Measurements from ENCODE around the gene OPCML.
"Not testable (repeated sequence)": the region's sequence is repeated elsewhere in the genome, so short reads cannot be mapped to it uniquely, and the experiment has no call there.

OPCML gene

DNA sequence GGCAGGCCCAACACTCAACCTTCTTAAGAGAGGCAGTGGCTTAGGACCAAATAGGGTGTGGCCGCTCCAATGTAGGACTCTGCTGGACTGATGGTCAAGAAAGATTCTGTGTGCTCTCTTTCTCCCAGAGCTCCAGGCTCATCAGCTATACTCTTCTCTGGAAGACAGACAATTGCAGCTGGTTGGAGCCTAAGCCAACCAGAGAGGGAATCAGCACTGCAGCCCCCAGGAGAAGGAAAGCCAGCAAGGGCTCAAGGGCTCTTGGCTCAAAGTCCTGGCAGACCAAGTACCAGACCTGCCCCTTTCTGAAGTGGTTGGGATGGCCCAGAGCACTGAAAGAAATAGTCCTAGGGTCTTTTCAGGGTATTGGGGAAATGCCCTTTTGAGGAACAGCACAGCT, 1084.5 kb downstream of the OPCML start:
- DNase-seq, result no peak

DNA sequence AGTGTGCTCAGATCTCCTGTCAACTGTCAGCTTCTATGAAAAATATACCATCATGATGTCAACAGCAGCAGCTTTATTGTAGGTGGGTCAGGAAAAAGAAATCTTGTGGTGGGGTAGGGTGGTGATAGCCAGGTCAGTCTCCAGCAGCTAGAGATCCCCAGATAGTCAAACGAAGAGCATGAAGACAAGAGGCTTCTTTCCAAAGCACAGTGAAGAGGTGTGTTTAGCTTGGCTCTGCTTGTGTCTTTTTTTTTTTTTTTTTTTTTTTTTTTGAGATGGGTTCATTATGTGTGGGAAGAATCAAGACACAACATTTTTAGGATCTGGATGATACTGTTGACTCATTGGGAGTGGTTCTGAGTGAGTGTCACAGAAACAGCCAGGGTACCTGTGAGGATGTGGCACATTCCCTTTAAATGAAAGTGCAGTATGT, 1086.4 kb downstream of the OPCML start:
- no peak for DNase-seq

DNA sequence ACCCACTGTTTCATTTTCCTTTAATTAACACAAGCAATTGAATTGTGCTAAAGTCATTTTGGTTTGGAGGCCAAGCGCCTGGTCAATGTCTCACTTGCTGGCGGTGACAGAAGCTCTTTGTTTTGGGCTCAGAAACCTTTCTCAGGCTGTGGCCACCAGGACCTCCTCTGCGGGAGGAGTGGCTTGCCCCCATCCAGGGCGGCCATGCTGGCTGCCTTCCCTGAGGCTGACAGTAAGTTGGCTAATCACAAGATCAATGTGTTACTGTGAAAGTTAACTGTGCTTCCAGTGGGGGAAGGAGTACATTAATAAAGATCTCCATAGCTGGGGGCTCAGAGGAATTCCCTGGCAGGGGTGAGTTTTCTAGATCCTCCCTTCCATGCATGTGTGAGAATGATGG, 1087.4 kb downstream of the OPCML start:
- DNase-seq, result no peak

DNA sequence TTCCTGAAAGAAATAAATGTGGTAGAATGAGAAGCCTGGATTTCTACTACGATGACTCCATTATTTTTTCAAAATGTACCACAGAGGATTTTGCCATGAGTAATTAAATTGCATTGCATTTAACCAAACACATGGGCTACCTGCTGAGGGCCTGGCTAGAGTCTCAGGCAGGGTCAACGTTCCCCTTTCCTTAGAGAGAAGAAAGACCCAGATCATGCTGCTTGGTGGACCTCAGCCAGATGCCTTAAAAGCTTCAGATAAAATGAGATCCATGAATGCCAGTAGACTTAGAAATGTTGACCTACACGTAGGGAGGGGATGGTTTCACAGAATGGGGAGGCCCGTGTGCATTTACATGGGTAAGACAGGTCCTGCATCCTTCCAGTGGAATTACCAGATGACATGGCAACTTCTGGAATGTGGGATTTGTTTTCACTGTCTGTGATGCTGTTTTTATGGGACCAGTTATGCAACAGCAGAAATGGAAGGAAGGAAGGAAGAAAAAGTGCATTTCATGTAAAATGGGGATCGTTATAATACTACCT, 1092.5 kb downstream of the OPCML start:
- no peak for DNase-seq

DNA sequence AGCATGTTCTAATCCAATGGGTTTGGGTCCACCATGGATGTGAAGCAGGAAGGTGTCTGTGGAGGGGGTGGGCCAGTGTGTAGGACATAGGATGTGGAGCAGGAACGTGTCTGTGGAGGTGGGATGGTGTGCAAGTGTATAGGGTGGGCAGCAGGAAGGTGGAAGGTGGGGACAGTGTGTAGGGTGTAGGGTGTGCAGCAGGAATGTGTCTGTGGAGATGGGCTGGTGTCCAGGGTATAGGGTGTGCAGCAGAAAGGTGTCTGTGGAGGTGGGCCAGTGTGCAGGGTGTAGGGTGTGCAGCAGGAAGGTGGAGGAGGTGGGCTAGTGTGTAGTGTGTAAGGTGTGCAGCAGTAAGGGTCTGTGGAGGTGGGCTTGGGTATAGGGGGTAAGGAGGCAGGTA, 1093.9 kb downstream of the OPCML start:
- no peak for DNase-seq

DNA sequence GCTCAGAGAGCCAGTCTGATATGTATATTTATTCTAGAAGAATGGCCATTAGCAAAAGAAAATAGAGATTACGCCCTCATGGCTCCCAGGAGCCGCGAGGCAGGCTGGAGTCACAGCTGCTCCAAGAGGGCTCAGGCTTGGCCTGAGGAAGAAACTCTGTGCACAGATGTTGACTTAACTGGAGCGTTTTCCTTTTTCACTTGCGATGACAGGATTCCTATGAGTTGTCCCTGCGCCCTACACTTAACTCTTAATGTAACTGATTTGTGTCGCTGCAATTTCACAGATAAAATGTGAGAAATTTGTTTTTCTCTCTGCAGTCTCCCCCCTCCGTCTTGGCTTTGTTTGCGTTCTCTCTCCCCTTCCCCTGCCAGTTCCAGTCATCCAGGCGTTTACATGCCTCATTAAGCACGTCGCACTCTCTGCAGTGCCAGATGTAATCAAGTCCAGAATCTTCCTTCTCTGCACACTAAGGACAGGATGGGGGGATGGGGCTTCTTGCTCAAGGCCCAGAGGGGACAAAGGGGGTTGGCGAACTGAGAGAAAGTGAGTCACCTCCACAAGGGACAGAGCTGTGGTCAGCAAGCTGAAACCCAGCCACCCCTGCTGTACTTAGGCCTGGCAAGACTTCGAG, 1101.8 kb downstream of the OPCML start:
- DNase-seq, result peak; percentile 51

DNA sequence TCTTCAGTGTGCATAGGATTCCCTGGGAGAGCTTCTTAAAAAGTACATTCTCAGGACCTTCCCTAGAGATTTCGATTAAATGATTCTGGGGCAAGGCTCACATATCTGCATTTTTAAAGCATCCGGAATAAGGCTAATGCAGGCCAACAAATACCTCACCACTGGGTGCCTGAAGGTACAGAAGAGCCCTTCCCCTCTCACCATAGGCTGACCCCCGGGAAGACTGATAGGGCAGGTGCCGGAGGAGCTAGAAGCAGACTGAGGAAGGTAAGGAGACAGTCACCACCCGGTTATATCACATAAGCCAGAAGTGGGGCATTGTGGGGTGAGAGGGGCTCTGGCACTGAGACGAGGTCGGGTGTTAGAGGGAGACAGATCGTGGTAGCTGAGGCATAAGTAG, 1102.6 kb downstream of the OPCML start:
- no peak for DNase-seq

DNA sequence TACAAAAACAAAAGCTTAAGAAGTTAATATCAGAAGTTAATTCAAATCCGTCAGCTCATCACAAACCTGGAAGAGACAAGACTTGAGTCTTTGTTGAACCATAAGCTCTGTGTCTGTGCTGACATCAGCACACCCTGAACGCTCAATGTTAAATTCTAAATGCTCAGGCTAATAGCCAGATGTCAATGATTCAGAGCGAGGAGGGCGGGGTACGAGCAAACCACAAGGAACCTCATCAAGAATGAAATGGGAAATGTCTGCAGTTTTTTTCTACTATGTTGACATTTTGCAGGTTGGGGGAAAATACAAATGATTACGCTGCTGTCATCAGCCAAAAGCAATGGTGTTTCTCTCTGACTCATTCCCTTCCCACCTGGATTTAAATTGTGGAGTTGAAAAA, 1104.7 kb downstream of the OPCML start:
- no peak for DNase-seq

DNA sequence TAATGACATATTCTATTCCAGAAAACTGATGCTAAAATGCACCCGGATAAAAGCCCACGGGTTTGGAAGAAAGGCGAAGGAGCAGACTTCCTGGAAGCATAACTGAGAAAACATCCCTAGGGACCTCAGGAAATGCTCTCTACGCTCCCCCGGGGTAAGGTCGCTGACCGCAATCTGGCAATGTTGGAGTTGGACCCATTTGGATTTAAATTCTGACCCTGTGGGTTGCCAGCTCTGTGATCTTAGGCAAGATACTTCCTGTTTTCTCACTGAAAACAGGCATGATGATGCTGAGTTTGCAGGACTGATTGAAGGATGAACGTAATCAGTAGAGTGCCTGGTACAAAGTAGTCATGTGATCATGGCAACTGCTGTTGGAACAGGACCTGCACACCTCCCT, 1107.9 kb downstream of the OPCML start:
- DNase-seq, result no peak

DNA sequence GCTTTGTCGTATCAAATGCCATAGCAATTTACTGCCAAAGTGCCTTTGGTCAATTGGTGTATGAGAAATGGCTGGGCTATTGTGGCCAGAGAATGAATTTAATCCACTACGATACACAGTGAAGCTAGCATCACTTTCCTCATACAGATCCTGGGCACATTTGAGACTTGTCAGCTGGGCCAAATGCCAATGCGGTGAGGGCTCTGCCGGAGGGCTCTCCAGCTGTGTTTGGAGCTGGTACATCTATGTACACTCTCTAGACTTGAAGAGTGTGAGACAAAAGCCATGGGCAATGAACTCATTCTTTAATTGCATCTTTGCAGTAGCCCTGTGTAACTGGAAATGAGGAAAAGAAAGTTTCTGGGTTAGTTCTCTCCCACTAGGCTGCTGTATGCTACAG, 1109.0 kb downstream of the OPCML start:
- DNase-seq, result peak; percentile 61

DNA sequence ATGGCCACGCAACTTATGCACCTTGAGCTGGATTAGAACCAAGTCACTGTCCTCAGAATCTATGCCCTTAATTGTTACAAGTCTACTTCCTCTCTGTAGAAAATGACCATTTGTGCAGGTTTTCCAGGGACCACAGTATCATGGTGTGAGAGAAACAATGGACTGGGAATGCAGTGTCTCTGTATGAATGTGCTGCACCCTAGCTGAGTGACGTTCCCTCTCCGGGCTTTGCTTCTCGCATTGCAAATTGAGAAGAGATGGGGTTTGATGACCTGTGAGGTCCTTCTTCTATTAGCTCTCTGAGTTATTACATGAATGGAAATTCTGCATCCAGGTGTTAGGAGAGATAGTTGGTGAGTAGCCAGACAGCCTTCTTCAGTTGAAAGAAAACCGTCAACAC, 1109.6 kb downstream of the OPCML start:
- no peak for DNase-seq

DNA sequence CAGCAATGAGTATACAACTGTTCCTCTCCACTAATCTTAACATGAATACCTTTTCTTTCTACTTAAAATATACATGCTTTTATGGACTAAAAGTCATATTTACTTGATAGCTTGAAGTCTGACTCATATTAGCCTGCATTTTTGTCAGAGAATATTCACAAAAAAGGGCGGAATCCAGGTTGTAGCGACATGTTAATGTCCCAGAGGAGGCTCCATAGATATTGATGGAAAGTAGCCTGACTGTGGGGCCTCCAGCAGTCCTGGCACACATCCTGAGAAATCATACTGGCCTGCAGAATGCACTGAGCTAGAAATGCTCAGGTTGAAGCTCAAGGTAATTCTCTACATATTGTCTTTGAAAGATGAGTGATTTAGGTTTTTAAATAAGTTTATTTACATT, 1110.7 kb downstream of the OPCML start:
- DNase-seq, result no peak

DNA sequence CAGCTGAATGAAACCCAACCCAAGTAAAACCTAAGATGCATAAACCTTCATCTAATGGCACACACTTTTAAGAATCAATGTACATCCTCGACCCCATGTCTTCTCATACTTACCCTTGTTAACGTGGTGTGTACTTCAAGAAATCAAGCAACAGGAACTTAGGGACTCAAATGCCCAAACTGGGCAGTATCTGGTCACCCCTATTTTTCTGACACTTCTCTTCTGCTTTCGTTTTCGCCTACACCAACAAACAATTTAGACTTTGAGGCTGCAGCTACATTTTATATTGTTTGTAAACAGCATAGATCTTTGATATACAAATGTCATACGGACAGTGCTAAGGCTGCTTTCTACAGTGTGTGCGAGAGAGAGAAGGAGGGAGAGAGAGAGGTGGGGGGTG, 1117.8 kb downstream of the OPCML start:
- no peak for DNase-seq

DNA sequence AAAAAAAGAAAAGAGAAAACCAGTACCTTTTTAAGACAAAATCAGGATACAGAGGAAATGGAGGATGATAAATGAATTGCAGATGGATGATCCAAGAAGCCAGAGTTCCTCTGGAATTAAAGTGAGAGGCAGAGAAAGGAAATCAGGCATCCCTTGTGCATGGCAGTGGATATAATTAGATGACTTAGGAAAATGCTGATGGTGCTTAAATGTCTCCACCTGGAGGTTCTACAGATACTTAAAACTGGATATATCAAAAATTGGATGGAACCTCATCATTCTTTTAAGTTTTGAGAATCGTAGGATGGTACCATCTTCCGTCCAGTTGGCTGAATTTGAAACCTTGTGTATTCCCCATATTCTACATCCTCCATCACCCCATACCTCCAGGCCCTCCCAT, 1121.9 kb downstream of the OPCML start:
- DNase-seq, result no peak

DNA sequence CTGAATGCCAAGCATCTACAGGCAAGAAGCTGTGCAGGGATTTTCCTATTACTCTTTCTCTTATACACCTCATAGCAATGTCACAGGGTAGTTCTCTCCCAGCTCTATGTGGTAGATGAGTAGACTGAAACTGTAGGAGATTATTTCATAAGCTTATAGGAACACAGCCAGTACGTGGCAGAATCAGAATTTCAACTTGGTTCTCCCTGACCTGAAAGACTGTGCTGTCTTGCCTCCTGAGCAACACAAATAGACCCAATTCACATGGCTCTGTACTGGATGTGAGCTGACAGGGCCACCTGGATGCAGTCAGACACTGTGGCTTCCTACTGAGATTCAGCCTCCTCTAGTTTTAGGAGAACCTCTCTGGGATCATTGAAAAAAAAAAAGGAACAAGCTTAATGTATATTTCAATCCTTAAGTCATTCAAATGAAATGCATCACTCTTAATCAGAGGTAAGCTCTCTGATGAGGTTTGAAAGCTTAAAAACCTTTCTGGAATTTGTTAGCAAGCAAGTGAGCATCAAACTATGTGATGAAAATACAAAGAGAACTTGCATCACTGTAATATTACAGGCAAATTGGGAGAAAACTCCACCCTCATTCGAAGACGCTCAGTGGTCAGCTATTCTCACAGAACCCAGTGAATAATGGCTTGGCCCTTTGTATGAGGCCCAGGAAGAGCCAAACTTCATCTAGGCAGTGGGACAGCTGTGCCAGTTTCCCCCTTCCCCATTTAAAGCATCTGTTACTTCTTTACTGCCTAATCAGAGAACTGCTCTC, 1122.5 kb downstream of the OPCML start:
- no peak for DNase-seq

DNA sequence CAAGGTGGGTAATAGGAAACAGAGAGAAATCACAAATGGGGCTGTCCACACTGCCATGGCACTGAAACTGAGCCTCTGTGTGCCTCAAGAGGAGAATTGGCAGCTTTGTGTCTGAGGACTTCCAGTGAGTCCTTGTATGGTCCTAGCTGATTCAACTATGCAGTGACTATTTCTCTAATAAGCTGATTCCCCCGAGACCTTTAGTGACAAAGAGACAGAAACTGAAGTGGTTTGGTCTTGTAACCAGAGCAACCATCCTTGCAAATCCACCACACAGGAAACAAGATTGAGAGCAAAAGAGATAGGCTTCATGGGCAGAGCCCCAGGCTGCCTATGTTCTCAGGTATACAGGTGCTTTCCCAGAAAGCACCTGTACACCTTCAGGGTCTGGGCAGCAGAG, 1123.4 kb downstream of the OPCML start:
- peak; percentile 31 for DNase-seq

DNA sequence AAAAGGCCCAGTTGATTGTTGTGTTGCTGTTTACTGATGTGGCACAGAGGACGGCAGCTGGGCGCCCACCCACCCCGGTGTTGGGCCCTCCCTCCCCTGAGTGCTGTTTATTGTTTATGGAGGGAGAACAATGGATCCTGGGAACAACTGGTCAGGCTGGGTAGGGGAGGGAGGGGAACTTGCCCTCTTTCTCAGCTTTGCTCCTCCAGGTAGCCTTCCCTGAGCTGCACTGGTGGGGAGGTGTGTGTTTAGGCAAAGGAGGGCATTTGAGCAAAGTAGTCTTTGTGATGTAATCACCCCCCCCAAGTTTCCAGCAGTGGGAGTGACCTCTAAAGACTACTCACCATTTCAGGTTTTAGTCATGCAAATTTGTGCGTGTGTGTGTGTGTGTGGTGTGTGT, 1126.6 kb downstream of the OPCML start:
- DNase-seq, result no peak

DNA sequence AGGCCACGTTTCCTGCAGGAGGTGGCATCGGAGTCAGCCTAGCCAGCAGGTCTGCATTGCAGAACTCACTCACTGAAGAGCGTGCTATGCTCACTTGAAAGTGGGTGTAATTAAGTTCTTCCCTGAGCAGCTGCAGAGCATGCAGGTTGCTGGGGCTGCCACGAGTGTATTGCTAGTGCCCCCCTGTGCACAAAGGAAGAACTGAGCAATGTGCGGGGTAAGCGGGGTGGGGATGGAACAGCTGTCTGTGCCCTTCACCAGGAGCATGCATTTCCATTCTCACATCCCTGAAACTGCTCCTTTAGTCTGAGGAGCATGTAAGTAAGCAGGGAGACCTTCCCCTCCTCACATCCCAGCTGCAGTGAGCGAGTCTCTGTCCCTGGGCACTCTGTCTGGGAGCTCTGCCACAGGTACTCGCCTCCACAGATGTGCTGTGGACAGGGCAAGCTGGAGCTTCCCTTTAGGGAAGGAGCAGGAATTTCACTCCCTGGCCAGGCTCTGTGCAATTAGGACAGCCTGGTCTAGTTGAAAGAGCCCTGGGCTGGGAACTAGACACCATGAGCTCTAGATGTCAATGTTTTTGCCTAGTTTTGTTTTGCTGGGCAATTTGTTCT, 1130.1 kb downstream of the OPCML start:
- DNase-seq, result peak; percentile 82

DNA sequence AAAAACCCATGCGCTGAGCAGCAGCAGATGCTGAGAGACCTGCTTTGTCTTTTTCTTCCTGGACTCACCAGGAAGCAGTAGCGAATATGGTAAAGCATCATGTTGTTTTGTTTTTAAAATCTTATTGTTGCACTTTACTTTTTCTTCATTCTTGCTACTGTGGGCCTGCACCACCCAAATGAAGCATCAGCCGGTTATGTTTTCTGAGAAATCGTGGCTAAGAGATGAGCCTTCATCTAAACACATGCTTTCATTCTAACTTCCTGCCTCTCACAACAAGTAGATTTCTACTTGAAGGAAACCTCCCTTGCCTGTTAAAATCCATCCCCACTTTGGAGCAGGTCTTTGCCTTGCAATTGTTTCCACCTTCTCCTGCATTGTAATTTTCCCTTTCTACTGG, 1136.0 kb downstream of the OPCML start:
- DNase-seq, result no peak

DNA sequence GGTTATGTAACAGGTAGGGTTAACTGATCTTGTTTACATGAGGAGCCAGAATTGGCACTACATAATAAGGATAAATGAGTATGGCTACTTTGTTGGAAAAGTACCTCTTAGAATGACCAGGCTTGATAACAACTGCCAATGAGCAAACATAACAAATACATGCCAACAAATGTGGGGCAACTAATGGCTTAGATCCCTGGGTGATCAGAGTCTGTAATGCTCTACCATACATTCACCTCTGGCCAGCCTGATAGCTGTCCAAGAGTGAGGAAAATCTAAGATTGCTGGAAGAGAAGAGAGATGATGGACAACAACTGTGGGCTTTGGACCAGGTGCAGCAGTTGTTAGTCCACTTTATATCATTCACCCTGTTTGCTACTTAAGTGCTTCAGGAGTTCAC, 1136.9 kb downstream of the OPCML start:
- no peak for DNase-seq

DNA sequence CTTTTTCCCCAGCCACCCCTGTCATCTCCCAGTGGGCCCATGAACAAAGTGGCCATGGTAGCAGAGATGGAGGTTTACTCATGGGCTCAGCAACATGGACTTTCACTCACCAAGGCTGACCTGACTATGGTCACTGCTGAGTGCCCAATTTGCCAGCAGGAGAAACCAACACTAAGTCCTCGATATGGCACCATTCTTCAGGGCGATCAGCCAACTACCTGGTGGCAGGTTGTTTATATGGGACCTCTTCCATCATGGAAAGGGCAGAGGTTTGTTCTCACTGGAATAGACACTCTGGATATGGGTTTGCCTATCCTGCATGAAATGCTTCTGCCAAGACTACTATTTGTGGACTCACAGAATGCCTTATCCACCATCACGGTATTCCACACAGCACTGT, 1152.8 kb downstream of the OPCML start:
- DNase-seq, result no peak

DNA sequence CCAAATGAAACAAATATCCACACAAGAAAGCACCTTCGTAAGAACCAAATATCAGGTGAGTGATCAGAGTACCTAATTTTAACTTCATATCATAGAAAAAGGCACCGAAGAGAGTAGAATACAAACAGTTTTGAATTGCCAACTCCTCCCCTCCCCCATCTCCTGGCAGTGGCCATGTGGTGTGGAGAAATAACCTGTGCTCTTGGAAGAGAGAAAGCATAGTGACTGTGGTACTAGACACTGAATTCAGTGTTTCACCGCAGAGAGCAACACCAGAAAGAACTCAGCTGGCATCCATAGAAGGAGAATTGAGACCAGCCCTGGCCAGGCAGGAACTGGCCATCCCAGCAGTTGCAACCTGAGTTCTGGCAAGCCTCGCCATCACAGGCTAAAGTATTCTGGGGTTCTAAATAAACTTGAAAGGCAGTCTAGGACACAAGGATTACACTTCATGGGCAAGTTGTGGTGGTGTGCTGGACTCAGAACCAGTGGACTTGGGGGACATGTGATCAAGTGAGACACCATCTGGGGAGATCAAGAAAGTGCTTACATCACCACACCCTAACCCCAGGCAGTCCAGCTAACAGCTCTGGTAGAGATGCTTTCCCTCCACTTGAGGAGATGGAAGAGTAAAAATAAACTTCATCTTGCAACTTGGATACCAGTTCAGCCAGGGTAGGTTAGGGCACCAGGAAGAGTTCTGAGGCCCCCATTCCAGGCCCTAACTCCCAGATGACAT, 1158.7 kb downstream of the OPCML start:
- no peak for DNase-seq

DNA sequence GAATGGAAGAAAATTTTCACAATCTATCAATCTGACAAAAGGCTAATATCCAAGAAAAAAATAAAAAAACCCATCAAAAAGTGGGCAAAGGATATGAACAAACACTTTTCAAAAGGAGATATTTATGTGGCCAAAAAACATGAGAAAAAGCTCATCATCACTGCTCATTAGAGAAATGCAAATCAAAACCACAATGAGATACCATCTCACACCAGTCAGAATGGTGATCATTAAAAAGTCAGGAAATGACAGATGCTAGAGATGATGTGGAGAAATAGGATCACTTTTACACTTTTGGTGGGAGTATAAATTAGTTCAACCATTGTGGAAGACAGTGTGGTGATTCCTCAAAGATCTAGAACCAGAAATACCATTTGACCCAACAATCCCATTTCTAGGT, 1162.2 kb downstream of the OPCML start:
- not testable (repeated sequence) for DNase-seq
